BJ (cell line): ENCODE results near the gene CLASP2. TPM values are rescaled to one million over a fixed set of nuclear protein-coding genes. Genes with fewer than 3 reads are reported as not detected.

Experiments
- CTCF ChIA-PET: fragments of 350-600 bp; formaldehyde crosslinking; extraction: SDS; loops from one replicate; lab custom pipeline; 2021; ENCODE audit warnings: antibody characterized with exemption, inconsistent platforms; lab: Yijun Ruan, JAX
- POLR2A ChIA-PET: fragments of 300-600 bp; sonication (Branson Sonifier 250); formaldehyde crosslinking; extraction: SDS; loops from one replicate; lab custom pipeline; 2021; ENCODE audit warnings: antibody characterized with exemption; lab: Charles Lee
- DNase-seq: peaks from one replicate; pipeline ENCODE4 v3.0.0-alpha.2; 2011; ENCODE audit warnings: low read depth
- H3K27me3 ChIP-seq: 2 replicates; pipeline ENCODE4 v1.6.0; 2011; ENCODE audit warnings: low read length; ENCODE audit not compliant: control insufficient read depth, insufficient read depth
- H3K36me3 ChIP-seq: 2 replicates; pipeline ENCODE4 v1.5.1; 2011; ENCODE audit warnings: low read length; ENCODE audit not compliant: control insufficient read depth, insufficient read depth
- H3K4me3 ChIP-seq: 2 replicates; pipeline ENCODE4 v1.5.1; 2011; ENCODE audit warnings: low read depth, mild to moderate bottlenecking, control low read depth, low read length
- polyA plus RNA-seq: library from polyadenylated mRNA; depleted of rRNA; stranded (reverse); fragments of >200 nt; gene quantifications from 2 replicates; pipeline ENCODE4 v1.2.3, GENCODE V29; 2011
- TF ChIP-seq, protein P1 (sequence below): IDR thresholded peaks from 2 replicates; pipeline ENCODE4 v1.5.1; 2011; ENCODE audit warnings: low read depth, mild to moderate bottlenecking, control low read depth, inconsistent platforms, low read length, moderate library complexity; ENCODE audit not compliant: insufficient read depth

CLASP2 gene
- polyA plus RNA-seq, 1 experiment = 20.5 TPM

- TF ChIP-seq, protein P1, sequence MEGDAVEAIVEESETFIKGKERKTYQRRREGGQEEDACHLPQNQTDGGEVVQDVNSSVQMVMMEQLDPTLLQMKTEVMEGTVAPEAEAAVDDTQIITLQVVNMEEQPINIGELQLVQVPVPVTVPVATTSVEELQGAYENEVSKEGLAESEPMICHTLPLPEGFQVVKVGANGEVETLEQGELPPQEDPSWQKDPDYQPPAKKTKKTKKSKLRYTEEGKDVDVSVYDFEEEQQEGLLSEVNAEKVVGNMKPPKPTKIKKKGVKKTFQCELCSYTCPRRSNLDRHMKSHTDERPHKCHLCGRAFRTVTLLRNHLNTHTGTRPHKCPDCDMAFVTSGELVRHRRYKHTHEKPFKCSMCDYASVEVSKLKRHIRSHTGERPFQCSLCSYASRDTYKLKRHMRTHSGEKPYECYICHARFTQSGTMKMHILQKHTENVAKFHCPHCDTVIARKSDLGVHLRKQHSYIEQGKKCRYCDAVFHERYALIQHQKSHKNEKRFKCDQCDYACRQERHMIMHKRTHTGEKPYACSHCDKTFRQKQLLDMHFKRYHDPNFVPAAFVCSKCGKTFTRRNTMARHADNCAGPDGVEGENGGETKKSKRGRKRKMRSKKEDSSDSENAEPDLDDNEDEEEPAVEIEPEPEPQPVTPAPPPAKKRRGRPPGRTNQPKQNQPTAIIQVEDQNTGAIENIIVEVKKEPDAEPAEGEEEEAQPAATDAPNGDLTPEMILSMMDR = no peak
- Histone ChIP-seq H3K4me3 (no peak overlapping the region), H3K27me3 (no peaks in the 10 kb centered on the region), H3K36me3 (0 out of 2 replicates have a peak, but pooled peaks cover 1% of the 10 kb centered on the region)
- CTCF ChIA-PET = interaction anchor here (0.6 kb wide), 1 partner anchor 10 kb away, joined by 4 read pairs; no protein-coding TSS in a partner anchor
- POLR2A ChIA-PET = no interaction called here
- no peak for DNase-seq
These were observed 180.9 kb downstream of the CLASP2 start for GRCh38 chr3:33537133-33537532.

DNA sequence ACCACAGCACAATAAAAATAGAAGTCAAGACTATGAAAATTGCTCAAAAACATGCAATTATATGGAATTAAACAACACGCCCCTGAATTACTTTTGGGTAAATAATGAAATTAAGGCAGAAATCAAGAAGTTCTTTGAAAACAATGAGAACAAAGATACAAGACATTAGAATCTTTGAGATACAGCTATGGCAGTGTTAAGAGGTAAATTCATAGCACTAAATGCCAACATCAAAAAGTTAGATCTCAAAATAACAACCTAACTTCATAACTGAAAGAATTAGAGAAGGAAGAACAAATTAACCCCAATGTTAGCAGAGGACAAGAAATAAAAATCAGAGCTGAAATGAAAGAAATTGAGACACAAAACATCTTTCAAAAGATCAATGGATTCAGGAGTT is 191.3 kb downstream of the CLASP2 start:
- POLR2A ChIA-PET = no interaction called here
- TF ChIP-seq, protein P1 = no peak

GRCh38 chr3:33525232-33525631 is 192.8 kb downstream of the CLASP2 start:
- ChIA-PET POLR2A (no interaction called here), CTCF (interaction anchor here (1.8 kb wide), 1 partner anchor 12 kb away, joined by 4 read pairs; no protein-coding TSS in a partner anchor)
- Histone ChIP-seq H3K36me3 (peaks cover 2% of the 10 kb centered on the region; the same call in 1 of the 2 replicates), H3K4me3 (no peak overlapping the region), H3K27me3 (no peaks in the 10 kb centered on the region)
- DNase-seq = no peak
- TF ChIP-seq, protein P1 = no peak

More for the DNA sequence above, 191.3 kb downstream of the CLASP2 start:
- DNase-seq = no peak
- H3K4me3 ChIP-seq = no peak overlapping the region
- peaks cover 2% of the 10 kb centered on the region; the same call in 1 of the 2 replicates for H3K36me3 ChIP-seq
- H3K27me3 ChIP-seq = no peaks in the 10 kb centered on the region
- CTCF ChIA-PET = no interaction called here

DNA sequence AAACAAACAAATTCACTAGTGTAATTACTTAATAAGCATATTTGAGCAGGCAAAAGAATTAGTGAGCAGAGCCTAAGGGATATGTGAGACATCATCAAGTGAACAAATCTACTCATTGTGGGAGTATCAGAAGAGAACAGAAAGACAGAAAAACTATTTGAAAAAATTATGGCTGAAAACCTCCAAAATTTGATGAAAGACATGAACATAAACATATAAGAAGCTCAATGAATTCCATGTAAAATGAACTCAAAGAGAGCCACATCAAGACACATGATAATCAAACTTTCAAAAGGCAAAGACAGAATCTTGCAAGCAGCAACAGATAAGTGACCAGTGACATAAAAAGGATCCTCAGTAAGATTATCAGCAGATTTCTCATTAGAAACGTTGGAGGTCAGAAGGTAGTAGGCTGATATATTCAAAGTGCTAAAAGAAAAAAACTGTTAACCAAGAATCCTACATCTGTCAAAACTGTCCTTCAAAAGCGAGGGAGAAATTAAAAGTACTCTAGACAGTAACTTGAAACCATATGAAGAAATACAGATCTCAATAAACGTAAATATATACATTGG is 194.9 kb downstream of the CLASP2 start:
- no peak overlapping the region for H3K4me3 ChIP-seq
- CTCF ChIA-PET = no interaction called here
- POLR2A ChIA-PET = no interaction called here
- H3K27me3 ChIP-seq = no peaks in the 10 kb centered on the region
- DNase-seq = no peak
- TF ChIP-seq, protein P1 = no peak
- H3K36me3 ChIP-seq = peaks cover 2% of the 10 kb centered on the region; the same call in 1 of the 2 replicates

GRCh38 chr3:33521736-33522135 is 196.3 kb downstream of the CLASP2 start:
- TF ChIP-seq, protein P1 = no peak
- POLR2A ChIA-PET = no interaction called here
- peaks cover 2% of the 10 kb centered on the region; the same call in 1 of the 2 replicates for H3K36me3 ChIP-seq
- CTCF ChIA-PET = interaction anchor here (1.1 kb wide), 1 partner anchor 15 kb away, joined by 3 read pairs; no protein-coding TSS in a partner anchor
- H3K27me3 ChIP-seq = no peaks in the 10 kb centered on the region
- DNase-seq = no peak
- H3K4me3 ChIP-seq = no peak overlapping the region
